DND-41 (cell line): ENCODE data around the gene HLA-DMA.

Source experiments
- ATAC-seq: fragments of 200-7000 bp; cut with Tn5 transposase; 3 replicates; pipeline ENCODE4 v1.9.1; 2021; ENCODE audit warnings: low read depth; ENCODE audit not compliant: insufficient read depth
- DNase-seq: peaks from one replicate; pipeline ENCODE4 v3.0.0-alpha.2; 2020
- H2AFZ ChIP-seq: 2 replicates; pipeline ENCODE4 v1.6.0; 2012; ENCODE audit warnings: low read depth, low read length
- H3K27ac ChIP-seq: 2 replicates; pipeline ENCODE4 v1.5.1; 2012; ENCODE audit warnings: low read length, inconsistent platforms
- H3K27me3 ChIP-seq: fragments of 200-600 bp; sonication (generic); 2 replicates; pipeline ENCODE4 v1.6.0; 2012; ENCODE audit warnings: low read length, mild to moderate bottlenecking, inconsistent platforms; ENCODE audit not compliant: insufficient read depth, poor library complexity
- H3K36me3 ChIP-seq: 2 replicates; pipeline ENCODE4 v1.5.1; 2012; ENCODE audit warnings: low read length, inconsistent platforms; ENCODE audit not compliant: insufficient read depth
- H3K4me1 ChIP-seq: 2 replicates; pipeline ENCODE4 v1.5.1; 2012; ENCODE audit warnings: mild to moderate bottlenecking, low read length; ENCODE audit not compliant: insufficient read depth
- H3K4me2 ChIP-seq: 2 replicates; pipeline ENCODE4 v1.6.0; 2012; ENCODE audit warnings: mild to moderate bottlenecking, moderate library complexity, low read length, inconsistent platforms; ENCODE audit not compliant: insufficient read depth
- H3K4me3 ChIP-seq, 2 experiments: fragments of 200-600 bp in 1 of 2; shearing (Covaris generic) in 1 of 2; 2 replicates each; pipeline ENCODE4 v1.5.1; 2012 to 2016; ENCODE audit warnings: inconsistent platforms in 2 of 2, low read length in 2 of 2, mild to moderate bottlenecking in 2 of 2, low read depth in 1 of 2, moderate library complexity in 1 of 2
- H3K79me2 ChIP-seq: 2 replicates; pipeline ENCODE4 v1.6.0; 2012; ENCODE audit warnings: low read length, inconsistent platforms; ENCODE audit not compliant: insufficient read depth
- H3K9ac ChIP-seq: 2 replicates; pipeline ENCODE4 v1.6.0; 2012; ENCODE audit warnings: low read depth, mild to moderate bottlenecking, inconsistent platforms, low read length, moderate library complexity
- H3K9me3 ChIP-seq: 2 replicates; pipeline ENCODE4 v1.5.1; 2012; ENCODE audit warnings: low read length, moderate library complexity, mild to moderate bottlenecking, inconsistent platforms; ENCODE audit not compliant: insufficient read depth, severe bottlenecking
- H4K20me1 ChIP-seq: 2 replicates; pipeline ENCODE4 v1.6.0; 2012; ENCODE audit warnings: low read length; ENCODE audit not compliant: insufficient read depth
- EZH2 ChIP-seq: IDR thresholded peaks from 3 replicates; pipeline ENCODE4 v1.6.1; 2012; ENCODE audit warnings: borderline replicate concordance, low read depth, mild to moderate bottlenecking, moderate library complexity, low read length, inconsistent platforms; ENCODE audit not compliant: severe bottlenecking
- TF ChIP-seq, protein P1 (sequence below): IDR thresholded peaks from 2 replicates; pipeline ENCODE4 v1.5.1; 2012; ENCODE audit warnings: borderline replicate concordance, low read length, moderate library complexity, mild to moderate bottlenecking; ENCODE audit not compliant: poor library complexity, severe bottlenecking; ENCODE audit errors: extremely low read depth

HLA-DMA gene

GRCh38 chr6:32940656-32941213, 12.2 kb downstream of the HLA-DMA start, which contains the start of gene HLA-DMB:
TSS of gene HLA-DMB (minus strand) at chr6:32941028. CDS start at chr6:32940807, 221 bp downstream.
- peaks cover 22% of the 10 kb centered on the region for H3K4me1 ChIP-seq
- H4K20me1 ChIP-seq: no peaks in the 10 kb centered on the region
- no peak within 1 kb of the TSS for H3K4me2 ChIP-seq
- no peak within 1 kb of the TSS for H3K9ac ChIP-seq
- H3K4me3 ChIP-seq: no peak within 1 kb of the TSS
- H3K27ac ChIP-seq: no peak within 1 kb of the TSS
- H2AFZ ChIP-seq: no peak within 1 kb of the TSS
- DNase-seq: no peak
- TF ChIP-seq EZH2: no peak
- TF ChIP-seq, protein P1, sequence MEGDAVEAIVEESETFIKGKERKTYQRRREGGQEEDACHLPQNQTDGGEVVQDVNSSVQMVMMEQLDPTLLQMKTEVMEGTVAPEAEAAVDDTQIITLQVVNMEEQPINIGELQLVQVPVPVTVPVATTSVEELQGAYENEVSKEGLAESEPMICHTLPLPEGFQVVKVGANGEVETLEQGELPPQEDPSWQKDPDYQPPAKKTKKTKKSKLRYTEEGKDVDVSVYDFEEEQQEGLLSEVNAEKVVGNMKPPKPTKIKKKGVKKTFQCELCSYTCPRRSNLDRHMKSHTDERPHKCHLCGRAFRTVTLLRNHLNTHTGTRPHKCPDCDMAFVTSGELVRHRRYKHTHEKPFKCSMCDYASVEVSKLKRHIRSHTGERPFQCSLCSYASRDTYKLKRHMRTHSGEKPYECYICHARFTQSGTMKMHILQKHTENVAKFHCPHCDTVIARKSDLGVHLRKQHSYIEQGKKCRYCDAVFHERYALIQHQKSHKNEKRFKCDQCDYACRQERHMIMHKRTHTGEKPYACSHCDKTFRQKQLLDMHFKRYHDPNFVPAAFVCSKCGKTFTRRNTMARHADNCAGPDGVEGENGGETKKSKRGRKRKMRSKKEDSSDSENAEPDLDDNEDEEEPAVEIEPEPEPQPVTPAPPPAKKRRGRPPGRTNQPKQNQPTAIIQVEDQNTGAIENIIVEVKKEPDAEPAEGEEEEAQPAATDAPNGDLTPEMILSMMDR: no peak
- peak; percentile 62 for ATAC-seq
- peaks cover 24% of the 10 kb centered on the region for H3K27me3 ChIP-seq
- H3K36me3 ChIP-seq: no peaks in the 10 kb centered on the region
- H3K79me2 ChIP-seq: no peaks in the 10 kb centered on the region
- H3K9me3 ChIP-seq: no peaks in the 10 kb centered on the region

DNA sequence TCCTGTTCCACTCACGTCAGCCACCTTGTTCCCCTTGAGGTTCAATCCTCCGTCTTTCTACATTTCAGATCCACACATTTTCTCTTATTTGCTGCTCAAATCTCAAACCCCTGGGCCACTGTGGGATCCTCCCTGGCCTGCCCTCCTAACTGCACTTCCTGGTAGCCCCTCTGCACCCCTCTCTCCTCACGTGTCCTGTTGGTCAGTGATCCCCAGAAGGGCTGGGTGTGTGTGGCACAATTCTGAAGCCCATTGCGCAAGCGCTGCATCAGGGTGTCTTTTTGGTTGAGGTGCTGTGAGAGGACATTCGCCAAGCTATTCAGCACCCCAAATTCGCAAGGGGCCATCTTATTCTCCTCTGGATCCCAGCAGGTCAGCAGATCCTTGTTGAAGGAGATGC, 14.4 kb downstream of the HLA-DMA start:
- Histone ChIP-seq H3K27ac (no peak overlapping the region), H3K4me1 (peaks cover 6% of the 10 kb centered on the region), H3K79me2 (no peaks in the 10 kb centered on the region), H2AFZ (no peak overlapping the region), H3K9ac (no peak overlapping the region), H3K4me2 (no peak overlapping the region), H3K4me3 (no peak overlapping the region), H3K36me3 (no peaks in the 10 kb centered on the region), H3K9me3 (no peaks in the 10 kb centered on the region), H3K27me3 (peaks cover 32% of the 10 kb centered on the region), H4K20me1 (no peaks in the 10 kb centered on the region)
- ATAC-seq (no peak), DNase-seq (no peak)
- TF ChIP-seq EZH2: no peak

- no peaks in the 10 kb centered on the region for H3K4me1 ChIP-seq
- no peak for DNase-seq
These were observed 15.7 kb downstream of the HLA-DMA start for GRCh38 chr6:32937230-32937633.

More at GRCh38 chr6:32937230-32937633, 15.7 kb downstream of the HLA-DMA start:
- H3K4me2 ChIP-seq: no peak overlapping the region
- H3K79me2 ChIP-seq: no peaks in the 10 kb centered on the region
- H3K4me3 ChIP-seq: no peak overlapping the region
- ATAC-seq: no peak
- no peaks in the 10 kb centered on the region for H4K20me1 ChIP-seq
- no peak overlapping the region for H2AFZ ChIP-seq
- H3K9me3 ChIP-seq: no peaks in the 10 kb centered on the region
- no peaks in the 10 kb centered on the region for H3K36me3 ChIP-seq
- TF ChIP-seq, protein P1: no peak
- TF ChIP-seq EZH2: no peak
- no peak overlapping the region for H3K27ac ChIP-seq
- no peak overlapping the region for H3K9ac ChIP-seq
- peaks cover 32% of the 10 kb centered on the region for H3K27me3 ChIP-seq
